ENCODE results near the gene MCAM. TPM values are rescaled to one million over a fixed set of nuclear protein-coding genes. Genes with fewer than 3 reads are reported as not detected.

Gene MCAM
- total RNA-seq, 1 experiment from 2014 or later: 26.4 TPM

DNA sequence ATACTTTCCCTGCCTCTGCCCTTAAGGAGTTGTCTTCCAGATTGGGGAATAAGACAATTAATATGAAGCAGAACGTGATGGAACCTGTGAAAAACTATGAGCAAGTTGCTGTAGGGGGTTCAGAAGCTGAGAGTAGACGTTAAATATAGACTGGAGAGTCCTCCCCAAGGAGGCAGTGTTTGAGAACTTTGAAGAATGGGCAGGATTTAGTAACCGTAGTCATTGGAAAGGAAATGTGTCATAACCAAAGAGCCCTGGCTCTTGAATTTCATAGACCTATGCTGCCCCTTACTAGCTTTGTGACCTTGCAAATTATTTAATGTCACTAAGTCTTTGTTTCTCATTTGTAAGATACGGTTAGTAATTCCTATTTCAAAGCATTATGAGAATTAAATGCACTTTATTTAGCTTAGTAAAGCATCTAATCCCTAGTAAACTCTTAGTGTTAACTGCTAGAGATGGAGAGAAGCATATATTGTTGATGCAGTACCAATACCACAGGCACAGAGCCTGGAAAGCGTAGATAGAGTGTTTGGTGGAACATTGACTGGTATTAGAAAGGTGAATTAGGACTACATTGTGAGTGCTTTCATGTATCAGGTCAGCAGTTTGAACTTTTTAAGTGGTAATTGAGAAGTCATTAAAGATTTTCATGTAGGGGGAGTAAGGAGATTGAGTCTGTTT is 54.1 kb downstream of the MCAM start:
- Mint-ChIP-seq H3K27me3 (ENCODE audit: low read depth) (no peaks in the 10 kb centered on the region), H3K4me3 (no peak overlapping the region), H3K36me3 (no peaks in the 10 kb centered on the region), H3K27ac (no peak overlapping the region), H3K4me1 (peaks cover 19% of the 10 kb centered on the region), H3K9me3 (no peaks in the 10 kb centered on the region)
- no peak for DNase-seq (ENCODE audit: low spot score)
- TF ChIP-seq TCF7 (CRISPR knock-in tag; IDR thresholded peaks at IDR 0.05; ENCODE audit: low read depth): no peak
- no peak for TF ChIP-seq ZNF232 (CRISPR knock-in tag; IDR thresholded peaks at IDR 0.05)
- TF ChIP-seq ZNF263 (CRISPR knock-in tag; IDR thresholded peaks at IDR 0.05; ENCODE audit: low read depth): no peak
- ATAC-seq: no peak
- CTCF ChIA-PET: interaction anchor here (0.6 kb wide), 1 partner anchor 1082 kb away, joined by 3 read pairs; no protein-coding TSS in a partner anchor
- POLR2A ChIA-PET: no interaction called here

DNA sequence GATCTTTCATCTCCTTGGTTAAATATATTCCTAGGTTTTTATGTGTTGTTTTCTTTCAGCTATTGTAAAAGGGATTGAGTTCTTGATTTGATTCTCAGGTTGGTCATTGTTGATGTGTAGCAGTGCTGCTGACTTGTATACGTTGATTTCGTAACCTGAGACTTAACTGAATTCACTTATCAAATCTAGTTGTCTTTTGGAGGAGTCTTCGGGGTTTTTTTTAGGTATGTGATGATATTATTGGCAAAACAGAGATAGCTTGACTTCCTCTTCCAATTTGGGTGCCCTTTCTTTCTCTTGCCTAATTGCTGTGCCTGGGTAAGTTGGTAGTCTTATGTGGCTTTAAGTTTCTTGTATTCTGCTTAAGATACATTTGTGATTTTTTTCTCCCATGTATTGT is 57.9 kb downstream of the MCAM start:
- TF ChIP-seq, protein P1, sequence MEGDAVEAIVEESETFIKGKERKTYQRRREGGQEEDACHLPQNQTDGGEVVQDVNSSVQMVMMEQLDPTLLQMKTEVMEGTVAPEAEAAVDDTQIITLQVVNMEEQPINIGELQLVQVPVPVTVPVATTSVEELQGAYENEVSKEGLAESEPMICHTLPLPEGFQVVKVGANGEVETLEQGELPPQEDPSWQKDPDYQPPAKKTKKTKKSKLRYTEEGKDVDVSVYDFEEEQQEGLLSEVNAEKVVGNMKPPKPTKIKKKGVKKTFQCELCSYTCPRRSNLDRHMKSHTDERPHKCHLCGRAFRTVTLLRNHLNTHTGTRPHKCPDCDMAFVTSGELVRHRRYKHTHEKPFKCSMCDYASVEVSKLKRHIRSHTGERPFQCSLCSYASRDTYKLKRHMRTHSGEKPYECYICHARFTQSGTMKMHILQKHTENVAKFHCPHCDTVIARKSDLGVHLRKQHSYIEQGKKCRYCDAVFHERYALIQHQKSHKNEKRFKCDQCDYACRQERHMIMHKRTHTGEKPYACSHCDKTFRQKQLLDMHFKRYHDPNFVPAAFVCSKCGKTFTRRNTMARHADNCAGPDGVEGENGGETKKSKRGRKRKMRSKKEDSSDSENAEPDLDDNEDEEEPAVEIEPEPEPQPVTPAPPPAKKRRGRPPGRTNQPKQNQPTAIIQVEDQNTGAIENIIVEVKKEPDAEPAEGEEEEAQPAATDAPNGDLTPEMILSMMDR (IDR thresholded peaks at IDR 0.05): no peak
- H3K36me3 Mint-ChIP-seq: no peaks in the 10 kb centered on the region
- H3K27ac Mint-ChIP-seq: peak overlapping the region; percentile 78
- CTCF ChIA-PET: interaction anchor here (1.1 to 3.0 kb wide), 4 partner anchors 53 to 216 kb away, joined by 3 to 8 read pairs (median 3); partner anchors contain the start of gene CBL
- no peaks in the 10 kb centered on the region for H3K27me3 Mint-ChIP-seq (ENCODE audit: low read depth)
- H3K4me1 Mint-ChIP-seq: peaks cover 24% of the 10 kb centered on the region
- POLR2A ChIA-PET: no interaction called here
- ATAC-seq (no peak), DNase-seq (ENCODE audit: low spot score) (no peak)
- no peaks in the 10 kb centered on the region for H3K9me3 Mint-ChIP-seq
- no peak overlapping the region for H3K4me3 Mint-ChIP-seq

Small RNA genes within 50 kb of the gene (microRNA-seq; reads per million reads assigned to microRNA genes)
- gene MIR6756 (ENCODE audit: borderline number of aligned reads): not detected

Other genes with a start within 250 kb of the MCAM start
- gene VPS11, start 249.3 kb downstream of the MCAM start, total RNA-seq (2021): 17.2 to 20.2 TPM (median 18.4 TPM) in 3 replicates
- 55.4 to 64.4 TPM (median 62.3 TPM) in 3 replicates for gene HMBS, start 232.2 kb downstream of the MCAM start, total RNA-seq (2021)
- 59.6 to 64.6 TPM (median 63.5 TPM) in 3 replicates for gene DPAGT1, start 215.3 kb downstream of the MCAM start, total RNA-seq (2021)
- 3.4 to 6.4 TPM (median 4.4 TPM) in 3 replicates for gene C2CD2L, start 209.8 kb downstream of the MCAM start, total RNA-seq (2021)
- 34.0 to 37.1 TPM (median 35.4 TPM) in 3 replicates for gene HINFP, start 195.6 kb downstream of the MCAM start, total RNA-seq (2021)
- 1.9 to 4.4 TPM (median 2.1 TPM) in 3 replicates for gene ABCG4, start 168.1 kb downstream of the MCAM start, total RNA-seq (2021)
- gene NLRX1, start 148.4 kb downstream of the MCAM start, total RNA-seq (2021): 19.9 to 23.2 TPM (median 20.8 TPM) in 3 replicates
- gene NHERF4, start 131.7 kb downstream of the MCAM start, total RNA-seq (2021): 0.32 to 0.59 TPM in 2 of 3 replicates, not detected in the other
- gene CBL, start 110.8 kb downstream of the MCAM start, total RNA-seq (2021): 45.6 to 47.9 TPM (median 46.7 TPM) in 3 replicates
- gene RNF26, start 17.4 kb upstream of the MCAM start, total RNA-seq (2021): 90.0 to 91.1 TPM (median 90.6 TPM) in 3 replicates
- 2.0 to 3.0 TPM (median 2.2 TPM) in 3 replicates for gene C1QTNF5, start 23.8 kb upstream of the MCAM start, total RNA-seq (2021)
- not detected in 3 replicates for gene MFRP, start 29.6 kb upstream of the MCAM start, total RNA-seq (2021)
- 7.3 to 8.2 TPM (median 8.0 TPM) in 3 replicates for gene USP2, start 64.6 kb upstream of the MCAM start, total RNA-seq (2021)
- 325 to 376 TPM (median 365 TPM) in 3 replicates for gene THY1, start 106.0 kb upstream of the MCAM start, total RNA-seq (2021)

All from WTC11 (cell line).